ENCODE results near the gene HDDC2. TPM values are rescaled to one million over a fixed set of nuclear protein-coding genes. Genes with fewer than 3 reads are reported as not detected.

Gene HDDC2
- total RNA-seq, 1 donor from 2014 or later: 14.9 TPM

DNA sequence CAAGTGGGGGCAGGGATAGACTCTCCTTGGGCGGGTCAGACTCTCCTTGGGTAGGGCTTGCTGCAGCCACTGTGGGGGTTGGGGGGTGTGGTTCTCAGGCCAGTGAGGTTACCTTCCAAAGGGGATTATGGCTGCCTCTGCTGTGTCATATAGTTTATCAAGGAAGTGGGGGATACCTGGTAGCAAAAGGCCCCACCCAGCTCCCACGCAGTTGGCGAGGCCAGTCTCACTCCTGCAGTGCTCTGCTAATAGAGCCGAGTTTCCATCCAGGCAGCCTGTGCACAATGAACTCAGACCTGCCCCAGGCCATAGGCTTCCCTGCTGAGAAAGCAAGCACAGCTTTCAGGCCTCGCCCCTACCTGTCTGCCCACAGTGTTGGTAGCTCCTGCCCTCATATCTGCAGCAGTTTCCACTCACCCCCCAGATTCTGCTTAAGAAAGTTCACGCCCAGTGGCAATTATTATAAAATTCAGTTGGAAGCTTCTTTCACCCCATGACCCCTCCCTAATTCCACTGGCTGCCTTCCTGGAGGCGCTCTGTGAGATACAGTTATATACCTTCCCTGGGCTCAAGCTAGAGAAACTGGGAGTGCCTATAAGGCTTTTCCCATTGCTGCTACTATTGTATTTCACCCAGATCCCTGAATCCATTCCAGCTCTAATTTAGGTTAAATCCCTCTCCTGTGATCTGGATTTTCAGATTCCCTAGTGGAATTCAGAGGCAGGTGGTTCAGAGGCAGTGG, 56.1 kb downstream of the HDDC2 start:
- DNase-seq (ENCODE audit: extremely low read depth, low read depth, low spot score): no peak

- DNase-seq (ENCODE audit: extremely low read depth, low read depth, low spot score): no peak
Measured at GRCh38 chr6:125245109-125245508, 56.7 kb downstream of the HDDC2 start.

- no peak for DNase-seq (ENCODE audit: extremely low read depth, low read depth, low spot score)
Measured at GRCh38 chr6:125237764-125238163, 64.0 kb downstream of the HDDC2 start.

GRCh38 chr6:125236536-125237327, 65.0 kb downstream of the HDDC2 start:
- no peak for DNase-seq (ENCODE audit: extremely low read depth, low read depth, low spot score)

- no peak for DNase-seq (ENCODE audit: extremely low read depth, low read depth, low spot score)
Measured at GRCh38 chr6:125233202-125233601, 68.6 kb downstream of the HDDC2 start.

GRCh38 chr6:125232466-125232865, 69.3 kb downstream of the HDDC2 start:
- DNase-seq (ENCODE audit: extremely low read depth, low read depth, low spot score): no peak

DNA sequence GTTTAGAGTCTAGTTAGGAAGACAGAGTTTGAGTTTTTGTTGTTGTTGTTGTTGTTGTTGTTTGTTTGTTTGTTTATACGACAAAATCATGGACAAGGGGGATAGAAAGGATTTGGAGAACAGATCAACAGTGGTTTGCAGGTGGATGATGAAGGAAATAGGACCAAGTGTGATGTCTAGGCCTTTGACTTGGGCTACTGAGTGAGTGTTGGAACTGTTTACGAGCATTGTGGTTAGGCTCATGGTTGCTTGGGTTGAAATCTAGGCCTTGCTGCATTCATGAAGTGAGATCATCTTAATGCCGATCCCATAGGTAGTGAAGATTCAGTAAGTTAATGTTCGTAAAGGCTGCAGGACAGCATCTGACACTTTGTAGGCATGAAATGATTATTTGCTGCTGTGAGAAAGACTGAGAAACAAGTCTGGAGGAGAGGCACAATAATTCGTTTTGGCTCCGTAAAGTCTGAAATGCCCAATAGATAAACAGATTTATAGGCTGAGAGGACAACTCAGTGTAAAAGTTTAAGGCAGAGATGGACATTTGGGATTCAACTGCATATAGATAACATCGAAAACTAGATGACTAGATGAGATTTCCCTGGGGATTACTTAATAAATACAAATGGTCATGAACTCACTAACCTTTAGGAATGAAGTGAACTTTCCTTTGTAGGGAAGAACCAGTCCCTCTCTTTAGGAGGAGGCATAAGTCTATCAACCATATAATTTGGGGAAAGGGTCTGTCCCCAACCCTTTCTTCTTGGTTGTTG, 70.0 kb downstream of the HDDC2 start:
- DNase-seq (ENCODE audit: extremely low read depth, low read depth, low spot score): no peak

DNA sequence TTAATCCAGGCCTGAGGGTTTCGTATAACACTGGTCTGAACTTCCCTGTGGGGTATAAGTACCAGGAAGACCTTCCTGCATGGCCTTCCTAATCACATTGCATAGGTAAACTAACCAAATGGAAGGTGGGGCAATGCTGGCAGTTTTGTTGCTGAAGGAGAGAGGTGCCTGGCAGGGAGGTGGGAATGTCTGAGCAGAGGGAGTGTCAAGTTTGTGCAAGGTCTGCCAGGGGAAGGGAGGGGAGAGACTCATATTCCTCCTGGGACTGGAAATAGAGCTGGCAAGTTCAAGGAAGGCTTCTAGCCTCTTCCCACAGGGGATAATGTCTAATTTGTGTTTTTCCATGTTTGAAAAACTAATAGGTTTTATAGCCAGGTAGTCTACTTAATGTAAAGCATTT, 70.6 kb downstream of the HDDC2 start:
- no peak for DNase-seq (ENCODE audit: extremely low read depth, low read depth, low spot score)

- no peak for DNase-seq (ENCODE audit: extremely low read depth, low read depth, low spot score)
Measured at GRCh38 chr6:125230674-125231073, 71.1 kb downstream of the HDDC2 start.

- no peak for DNase-seq (ENCODE audit: extremely low read depth, low read depth, low spot score)
Measured at GRCh38 chr6:125228981-125229479, 72.7 kb downstream of the HDDC2 start.

- no peak for DNase-seq (ENCODE audit: extremely low read depth, low read depth, low spot score)
Measured at GRCh38 chr6:125227244-125227643, 74.5 kb downstream of the HDDC2 start.

Other genes starting within 250 kb of the HDDC2 start
- gene TPD52L1, start 148.2 kb downstream of the HDDC2 start, total RNA-seq: 5.1 and 9.6 TPM in 2 replicates

Data from glomerular endothelial cell (primary cell).